Fibroblast of lung (primary cell): ENCODE data around the gene IGF1R.

Experiments
- CTCF ChIP-seq, 2 donors: IDR thresholded peaks in 1 of 2; conservative IDR thresholded peaks in 1 of 2; 1 replicate in 1 of 2; 2 replicates in 1 of 2; pipeline ENCODE4 v1.5.1; 2011 to 2012; ENCODE audit warnings: low read length in 2 of 2, control low read depth in 1 of 2, inconsistent platforms in 1 of 2, low read depth in 1 of 2, mild to moderate bottlenecking in 1 of 2
- EZH2 ChIP-seq: IDR thresholded peaks from 2 replicates; pipeline ENCODE4 v1.5.1; 2012; ENCODE audit warnings: low read length, control low read depth, mild to moderate bottlenecking; ENCODE audit errors: missing control alignments

- TF ChIP-seq CTCF (conservative IDR thresholded peaks at IDR 0.05 in 1 of 2, IDR thresholded peaks at IDR 0.05 in 1 of 2; ENCODE audit: low read depth in 1 of 2, low read length in 2 of 2) = no peak
- no peak for TF ChIP-seq EZH2
Observed at GRCh38 chr15:98729446-98730042, 81.2 kb downstream of the IGF1R start.
